GM23338 (cell line): ENCODE data around the gene PIBF1. TPM values are rescaled to one million over a fixed set of nuclear protein-coding genes. Genes with fewer than 3 reads are reported as not detected.

Experiments used
- ATAC-seq: fragments of 200-7000 bp; cut with Tn5 transposase; 3 replicates; pipeline ENCODE4 v1.9.1; 2020
- DNase-seq: peaks from one replicate; pipeline ENCODE4 v3.0.0-alpha.2; 2015; ENCODE audit warnings: low spot score
- H2AFZ ChIP-seq: fragments of 200-600 bp; sonication (generic); 2 replicates; pipeline ENCODE4 v1.8.0; 2016; ENCODE audit warnings: antibody characterized with exemption, mild to moderate bottlenecking, moderate library complexity
- H3F3A ChIP-seq: fragments of 200-600 bp; sonication (generic); replicated peaks from 2 replicates; pipeline ENCODE4 v1.8.0; 2017; ENCODE audit warnings: antibody characterized with exemption, mixed run types, low read depth
- H3K27ac ChIP-seq: fragments of 200-600 bp; sonication (generic); 2 replicates; pipeline ENCODE4 v1.6.1; 2016; ENCODE audit warnings: low read depth
- H3K27me3 ChIP-seq: fragments of 200-600 bp; sonication (generic); 2 replicates; pipeline ENCODE4 v1.8.0; 2016; ENCODE audit warnings: mild to moderate bottlenecking, mixed run types, moderate library complexity; ENCODE audit not compliant: insufficient read depth
- H3K36me3 ChIP-seq: fragments of 200-600 bp; sonication (generic); 2 replicates; pipeline ENCODE4 v1.8.0; 2016; ENCODE audit warnings: mild to moderate bottlenecking; ENCODE audit not compliant: insufficient read depth
- H3K4me1 ChIP-seq: fragments of 200-600 bp; sonication (generic); 2 replicates; pipeline ENCODE4 v1.8.0; 2016; ENCODE audit warnings: mild to moderate bottlenecking, moderate library complexity; ENCODE audit not compliant: insufficient read depth
- H3K4me2 ChIP-seq: fragments of 200-600 bp; sonication (generic); 2 replicates; pipeline ENCODE4 v1.7.1; 2017; ENCODE audit warnings: mixed run types
- H3K4me3 ChIP-seq: fragments of 200-600 bp; sonication (generic); 2 replicates; pipeline ENCODE4 v1.6.1; 2016; ENCODE audit warnings: mixed run types
- H3K79me2 ChIP-seq: fragments of 200-600 bp; sonication (generic); replicated peaks from 2 replicates; pipeline ENCODE4 v1.8.0; 2017; ENCODE audit warnings: mild to moderate bottlenecking; ENCODE audit not compliant: insufficient read depth
- H3K9me2 ChIP-seq: fragments of 200-600 bp; sonication (generic); 2 replicates; pipeline ENCODE4 v1.8.0; 2017; ENCODE audit not compliant: insufficient read depth
- H4K20me1 ChIP-seq: fragments of 200-600 bp; sonication (generic); replicated peaks from 2 replicates; pipeline ENCODE4 v1.8.0; 2017; ENCODE audit warnings: mild to moderate bottlenecking; ENCODE audit not compliant: insufficient read depth
- H3K27ac Mint-ChIP-seq: 2 replicates; pipeline ENCODE4 v1.8.0; 2020; ENCODE audit warnings: inconsistent platforms, mild to moderate bottlenecking, moderate library complexity, mixed read lengths
- H3K27me3 Mint-ChIP-seq: 3 replicates; pipeline ENCODE4 v1.8.0; 2022; ENCODE audit warnings: low read depth, mild to moderate bottlenecking, moderate library complexity, mixed read lengths, inconsistent platforms; ENCODE audit not compliant: insufficient read depth, poor library complexity
- H3K36me3 Mint-ChIP-seq: 3 replicates; pipeline ENCODE4 v1.8.0; 2021; ENCODE audit warnings: low read depth, mild to moderate bottlenecking, inconsistent platforms, moderate library complexity, mixed read lengths
- H3K4me1 Mint-ChIP-seq: 3 replicates; pipeline ENCODE4 v1.8.0; 2020; ENCODE audit warnings: mild to moderate bottlenecking, inconsistent platforms, mixed read lengths
- H3K4me3 Mint-ChIP-seq: 3 replicates; pipeline ENCODE4 v1.8.0; 2021; ENCODE audit warnings: moderate library complexity, mild to moderate bottlenecking, inconsistent platforms, mixed read lengths
- H3K9me3 Mint-ChIP-seq: 3 replicates; pipeline ENCODE4 v1.8.0; 2020; ENCODE audit warnings: moderate library complexity, mild to moderate bottlenecking, inconsistent platforms, mixed read lengths
- CREB1 ChIP-seq: fragments of 250-450 bp; sonication (Bioruptor Pico); IDR thresholded peaks from 2 replicates; pipeline ENCODE4 v1.5.0; 2020; ENCODE audit warnings: low read depth, mild to moderate bottlenecking, moderate library complexity
- CTCF ChIP-seq, 2 experiments: fragments of 200-600 bp in 1 of 2; sonication (generic) in 1 of 2; conservative IDR thresholded peaks; 2 replicates each; pipeline versions ENCODE4 v1.5.1 to v1.6.1; 2016 to 2017; ENCODE audit warnings: antibody characterized with exemption in 2 of 2, low read depth in 2 of 2, mild to moderate bottlenecking in 2 of 2, moderate library complexity in 1 of 2
- EZH2 ChIP-seq: fragments of 200-600 bp; sonication (generic); IDR thresholded peaks from one replicate; pipeline ENCODE4 v1.8.0; 2017; ENCODE audit warnings: antibody characterized with exemption, mild to moderate bottlenecking, low read depth; ENCODE audit not compliant: unreplicated experiment
- EZH2phosphoT487 ChIP-seq: fragments of 200-600 bp; sonication (generic); IDR thresholded peaks from one replicate; pipeline ENCODE4 v1.8.1; 2018; ENCODE audit warnings: antibody characterized with exemption; ENCODE audit not compliant: unreplicated experiment
- JUNB ChIP-seq: IDR thresholded peaks from one replicate; pipeline ENCODE4 v1.6.1; 2016; ENCODE audit warnings: antibody characterized with exemption; ENCODE audit not compliant: unreplicated experiment
- NANOG ChIP-seq: IDR thresholded peaks from 2 replicates; pipeline ENCODE4 v1.6.1; 2016; ENCODE audit warnings: antibody characterized with exemption, borderline replicate concordance
- POLR2AphosphoS5 ChIP-seq: IDR thresholded peaks from 2 replicates; pipeline ENCODE4 v1.6.1; 2016; ENCODE audit warnings: antibody characterized with exemption, low read depth
- REST ChIP-seq: IDR thresholded peaks from one replicate; pipeline ENCODE4 v1.6.1; 2018; ENCODE audit warnings: antibody characterized with exemption; ENCODE audit not compliant: unreplicated experiment
- STAT1 ChIP-seq: IDR thresholded peaks from one replicate; pipeline ENCODE4 v1.6.1; 2016; ENCODE audit warnings: antibody characterized with exemption; ENCODE audit not compliant: unreplicated experiment
- ZNF114 ChIP-seq: fragments of 250-450 bp; sonication (Bioruptor Pico); IDR thresholded peaks from 2 replicates; pipeline ENCODE4 v1.5.0; 2020; ENCODE audit warnings: mild to moderate bottlenecking, moderate library complexity
- ZNF331 ChIP-seq: fragments of 250-450 bp; sonication (Bioruptor Pico); IDR thresholded peaks from 2 replicates; pipeline ENCODE4 v1.5.0; 2020; ENCODE audit warnings: low read depth, mild to moderate bottlenecking, moderate library complexity
- ZNF462 ChIP-seq: fragments of 250-450 bp; sonication (Bioruptor Pico); IDR thresholded peaks from 2 replicates; pipeline ENCODE4 v1.5.0; 2020; ENCODE audit warnings: mild to moderate bottlenecking, moderate library complexity
- polyA plus RNA-seq: library from polyadenylated mRNA; unstranded; fragments of >200 nt; fragmentation: Nextera tagmentation; extraction: Ambion mirVana; gene quantifications from 2 replicates; pipeline ENCODE4 v1.2.1, GENCODE V29; 2016
- total RNA-seq: library from RNA; depleted of rRNA; stranded (reverse); fragments of >200 nt; shearing (Covaris generic); gene quantifications from 2 replicates; pipeline ENCODE4 v1.2.3, GENCODE V29; 2014
- TF ChIP-seq, protein P1 (sequence below): IDR thresholded peaks from 2 replicates; pipeline ENCODE4 v1.6.1; 2016; ENCODE audit warnings: antibody characterized with exemption

PIBF1 gene
- total and polyA plus RNA-seq, 2 experiments from 2014 or later: 14.9 to 22.6 TPM

- H3K36me3 Mint-ChIP-seq: peaks cover 20% of the 10 kb centered on the region; the same call in 2 of the 3 replicates
- ATAC-seq (no peak), DNase-seq (no peak)
- H3F3A ChIP-seq: no peaks in the 10 kb centered on the region
- no peak overlapping the region for H2AFZ ChIP-seq
- no peaks in the 10 kb centered on the region for H3K27me3 Mint-ChIP-seq
- H3K9me2 ChIP-seq: no peaks in the 10 kb centered on the region
- H3K27me3 ChIP-seq: no peaks in the 10 kb centered on the region
- no peaks in the 10 kb centered on the region for H3K36me3 ChIP-seq
- no peaks in the 10 kb centered on the region for H3K4me1 ChIP-seq
- TF ChIP-seq, protein P1, sequence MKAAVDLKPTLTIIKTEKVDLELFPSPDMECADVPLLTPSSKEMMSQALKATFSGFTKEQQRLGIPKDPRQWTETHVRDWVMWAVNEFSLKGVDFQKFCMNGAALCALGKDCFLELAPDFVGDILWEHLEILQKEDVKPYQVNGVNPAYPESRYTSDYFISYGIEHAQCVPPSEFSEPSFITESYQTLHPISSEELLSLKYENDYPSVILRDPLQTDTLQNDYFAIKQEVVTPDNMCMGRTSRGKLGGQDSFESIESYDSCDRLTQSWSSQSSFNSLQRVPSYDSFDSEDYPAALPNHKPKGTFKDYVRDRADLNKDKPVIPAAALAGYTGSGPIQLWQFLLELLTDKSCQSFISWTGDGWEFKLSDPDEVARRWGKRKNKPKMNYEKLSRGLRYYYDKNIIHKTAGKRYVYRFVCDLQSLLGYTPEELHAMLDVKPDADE: no peak
- no peak for TF ChIP-seq CREB1 (CRISPR knock-in tag)
- no peak for TF ChIP-seq NANOG
- no peak for TF ChIP-seq ZNF114
- no peak for TF ChIP-seq ZNF462 (CRISPR knock-in tag)
- TF ChIP-seq REST: no peak
- TF ChIP-seq EZH2phosphoT487: no peak
- TF ChIP-seq JUNB: no peak
- TF ChIP-seq STAT1: no peak
- TF ChIP-seq POLR2AphosphoS5: no peak
- TF ChIP-seq ZNF331 (CRISPR knock-in tag): no peak
- no peak for TF ChIP-seq CTCF (conservative IDR thresholded peaks at IDR 0.05; ENCODE audit: low read depth in 2 of 2)
- no peak for TF ChIP-seq EZH2
- no peaks in the 10 kb centered on the region for H3K4me1 Mint-ChIP-seq
- H3K4me3 ChIP-seq: no peak overlapping the region
- H3K27ac ChIP-seq: no peak overlapping the region
- H3K9me3 Mint-ChIP-seq: no peaks in the 10 kb centered on the region
- no peak overlapping the region for H3K27ac Mint-ChIP-seq
- H3K79me2 ChIP-seq: no peaks in the 10 kb centered on the region
- H4K20me1 ChIP-seq: no peaks in the 10 kb centered on the region
- no peak overlapping the region for H3K4me2 ChIP-seq
- H3K4me3 Mint-ChIP-seq: no peak overlapping the region
Measured at GRCh38 chr13:72849571-72849970, 67.6 kb downstream of the PIBF1 start.
